Ovary (tissue), 9 donors: ENCODE measurements around the gene IGFLR1. TPM values are rescaled to one million over a fixed set of nuclear protein-coding genes. Genes with fewer than 3 reads are reported as not detected.

Experiments
- DNase-seq, 5 donors: peaks; one replicate each; pipeline ENCODE4 v3.0.0-alpha.2; 2019 to 2020
- H3K27ac ChIP-seq, 2 donors: fragments of 200-600 bp; one replicate each; pipeline versions ENCODE4 v1.5.1 to v1.8.0; 2019 to 2022
- H3K27me3 ChIP-seq: fragments of 200-600 bp; one replicate; pipeline ENCODE4 v1.8.0; 2022
- H3K36me3 ChIP-seq: fragments of 200-600 bp; sonication (generic); one replicate; pipeline ENCODE4 v1.5.1; 2019
- H3K4me1 ChIP-seq: one replicate; pipeline ENCODE4 v1.8.1; 2013; ENCODE audit warnings: mild to moderate bottlenecking, moderate library complexity; ENCODE audit not compliant: insufficient read depth
- H3K4me3 ChIP-seq: fragments of 200-600 bp; sonication (generic); one replicate; pipeline ENCODE4 v1.5.1; 2017
- H3K9me3 ChIP-seq, 2 donors: fragments of 200-600 bp in 1 of 2; sonication (generic) in 1 of 2; one replicate each; pipeline versions ENCODE4 v1.5.1 to v1.8.1; 2013 to 2019; ENCODE audit warnings: mild to moderate bottlenecking in 1 of 2, moderate library complexity in 1 of 2
- CTCF ChIP-seq, 3 donors: fragments of 450-650 bp in 2 of 3; fragments of 200-600 bp in 1 of 3; IDR thresholded peaks; one replicate each; pipeline versions ENCODE4 v1.5.1 to v1.8.0; 2016 to 2022; ENCODE audit warnings: antibody characterized with exemption in 3 of 3, mild to moderate bottlenecking in 1 of 3
- EP300 ChIP-seq: sonication (generic); formaldehyde crosslinking; IDR thresholded peaks from one replicate; pipeline ENCODE4 v1.6.1; 2017; ENCODE audit warnings: antibody characterized with exemption
- POLR2A ChIP-seq: fragments of 450-650 bp; IDR thresholded peaks from one replicate; pipeline ENCODE4 v1.6.1; 2017; ENCODE audit warnings: antibody characterized with exemption, mild to moderate bottlenecking, moderate library complexity
- WGBS, 3 donors: extraction: QIAGEN DNeasy Blood & Tissue Kit in 1 of 3; methylation state at CpG; one replicate each; pipeline versions ENCODE4 v1.1.5 to v1.1.7; 2013 to 2017; 5-methylcytosine and 5-hydroxymethylcytosine counted together
- intact Hi-C, 4 donors: fragments of 100-400 bp; cut with DNase I; formaldehyde crosslinking; loops; one replicate each; pipeline versions ENCODE4 v1.11.0 to v1.15.1; 2022 to 2023
- polyA plus RNA-seq, 2 donors: library from polyadenylated mRNA; stranded (reverse); fragments of 200-250 nt in 1 of 2; fragments of 350-450 nt in 1 of 2; fragmentation: Illumina TruSeq in 1 of 2; extraction: RNeasy Lipid Tissue Mini Kit (QIAGEN cat#74804) in 1 of 2; gene quantifications; one replicate each; pipeline ENCODE4 v1.2.3, GENCODE V29; 2013 to 2014
- total RNA-seq, 7 donors: library from RNA; depleted of rRNA in 2 of 7; stranded (reverse); fragments of >200 nt in 2 of 7; fragmentation: NEBNext Ultra II Directional in 3 of 7; extraction: Animal tissue kit (Norgen Biotek cat#: 25700) in 3 of 7; gene quantifications; one replicate each; pipeline versions ENCODE4 v1.1.0 to v1.2.4, GENCODE V29; 2016 to 2023
- donor health status: DM: no; HTN: no; CAD: no; lungs with moderate emphysema.
- donor health status: DM: no; HTN: no; CAD: no.
- donor health status: Bipolar disorder and iron deficiency.
- donor health status: DM: yes; HTN: yes; CAD: no.
- donor health status: DM: no; HTN: no; CAD: no.
- donor health status: DM: yes; HTN: yes; CAD: no.

IGFLR1 gene
- total and polyA plus RNA-seq, 9 donors, result 0.93 to 12.8 (median 7.6) TPM

DNA sequence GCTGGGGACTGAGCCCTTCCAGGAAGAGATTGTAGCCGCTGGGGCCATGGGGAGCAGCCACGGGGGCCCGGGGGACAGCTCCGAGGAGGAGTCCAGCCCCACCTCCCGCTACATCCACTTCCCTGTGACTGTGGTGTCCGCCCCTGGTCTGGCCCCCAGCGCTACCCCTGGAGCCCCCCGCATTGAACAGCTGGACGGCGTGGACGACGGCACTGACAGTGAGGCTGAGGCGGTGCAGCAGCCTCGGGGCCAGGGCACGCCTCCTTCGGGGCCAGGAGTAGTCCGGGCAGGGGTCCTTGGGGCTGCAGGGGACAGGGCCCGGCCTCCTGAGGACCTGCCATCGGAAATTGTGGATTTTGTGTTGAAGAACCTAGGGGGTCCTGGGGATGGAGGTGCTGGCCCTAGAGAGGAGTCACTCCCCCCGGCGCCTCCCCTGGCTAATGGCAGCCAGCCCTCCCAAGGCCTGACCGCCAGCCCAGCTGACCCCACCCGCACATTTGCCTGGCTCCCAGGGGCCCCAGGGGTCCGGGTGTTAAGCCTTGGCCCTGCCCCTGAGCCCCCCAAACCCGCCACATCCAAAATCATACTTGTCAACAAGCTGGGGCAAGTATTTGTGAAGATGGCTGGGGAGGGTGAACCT lies 9.6 kb downstream of the IGFLR1 start:
- Histone ChIP-seq H3K27ac (no peak overlapping the region), H3K4me3 (no peak overlapping the region), H3K4me1 (no peaks in the 10 kb centered on the region), H3K27me3 (no peaks in the 10 kb centered on the region), H3K9me3 (no peaks in the 10 kb centered on the region), H3K36me3 (no peaks in the 10 kb centered on the region)
- intact Hi-C loops, result no loop called here
- DNase-seq, result peak in 2 of 5 donors; percentile 22 to 30
- TF ChIP-seq CTCF (IDR thresholded peaks at IDR 0.05), result no peak
- no peak for TF ChIP-seq EP300
- TF ChIP-seq POLR2A, result no peak
- 79 to 83% (median 80%) methylated on average over 20 to 25 of the region's 25 CpGs for WGBS, 3 donors

GRCh38 chr19:35731779-35732405 lies 10.4 kb downstream of the IGFLR1 start:
- WGBS, 3 donors, result 77 to 87% (median 79%) methylated on average over 21 of the region's 21 CpGs

DNA sequence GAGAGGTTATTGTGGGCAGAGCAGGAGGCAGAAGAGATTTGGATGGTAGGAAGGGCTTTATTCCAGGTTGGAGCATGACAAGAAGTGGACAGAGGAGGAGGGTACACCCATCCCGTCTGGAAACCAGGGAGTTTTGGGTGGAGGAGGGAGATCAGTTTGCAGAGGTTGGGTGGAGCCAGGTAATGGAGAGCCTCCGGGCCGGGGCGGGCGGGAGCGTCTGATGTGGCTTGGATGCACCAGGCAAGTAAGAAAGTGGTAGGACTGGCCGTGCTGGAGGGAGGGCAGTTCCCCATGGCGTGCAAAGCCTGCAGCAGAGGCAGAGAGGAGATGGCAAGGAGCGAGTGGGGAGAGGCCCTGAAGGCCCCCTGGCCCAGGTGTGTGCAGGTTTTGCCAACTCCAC lies 10.9 kb downstream of the IGFLR1 start:
- Histone ChIP-seq H3K27ac (no peak overlapping the region), H3K4me1 (no peaks in the 10 kb centered on the region), H3K36me3 (no peaks in the 10 kb centered on the region), H3K4me3 (no peak overlapping the region), H3K9me3 (no peaks in the 10 kb centered on the region), H3K27me3 (no peaks in the 10 kb centered on the region)
- WGBS, 3 donors, result 81 to 84% (median 84%) methylated on average over 9 of the region's 9 CpGs
- no peak for DNase-seq
- no peak for TF ChIP-seq EP300
- TF ChIP-seq CTCF (IDR thresholded peaks at IDR 0.05), result no peak
- no peak for TF ChIP-seq POLR2A
- intact Hi-C loops, result no loop called here

More at GRCh38 chr19:35731779-35732405, 10.4 kb downstream of the IGFLR1 start:
- no peaks in the 10 kb centered on the region for H3K4me1 ChIP-seq
- no peak overlapping the region for H3K4me3 ChIP-seq
- no peak overlapping the region for H3K27ac ChIP-seq
- intact Hi-C loops, result no loop called here
- TF ChIP-seq POLR2A, result no peak
- H3K36me3 ChIP-seq, result no peaks in the 10 kb centered on the region
- DNase-seq, result peak in 2 of 5 donors; percentile 30 to 34
- no peaks in the 10 kb centered on the region for H3K9me3 ChIP-seq
- H3K27me3 ChIP-seq, result no peaks in the 10 kb centered on the region

- WGBS, 3 donors, result 90 to 91% (median 91%) methylated on average over 18 of the region's 18 CpGs
- no peak overlapping the region for H3K27ac ChIP-seq
- DNase-seq, result no peak
- no peak for TF ChIP-seq EP300
- no peak for TF ChIP-seq POLR2A
- TF ChIP-seq CTCF (IDR thresholded peaks at IDR 0.05), result no peak
- no peaks in the 10 kb centered on the region for H3K36me3 ChIP-seq
- no peak overlapping the region for H3K4me3 ChIP-seq
- intact Hi-C loops, result no loop called here
- H3K9me3 ChIP-seq, result no peaks in the 10 kb centered on the region
- H3K27me3 ChIP-seq, result no peaks in the 10 kb centered on the region
- H3K4me1 ChIP-seq, result no peaks in the 10 kb centered on the region
Observed at GRCh38 chr19:35730326-35730725, 11.9 kb downstream of the IGFLR1 start.

GRCh38 chr19:35729763-35730162 lies 12.5 kb downstream of the IGFLR1 start:
- no peaks in the 10 kb centered on the region for H3K9me3 ChIP-seq
- no peak overlapping the region for H3K27ac ChIP-seq
- no peak overlapping the region for H3K4me3 ChIP-seq
- 86 to 92% (median 92%) methylated on average over 11 of the region's 11 CpGs for WGBS, 3 donors
- H3K27me3 ChIP-seq, result no peaks in the 10 kb centered on the region
- peak in 2 of 5 donors; percentile 18 for DNase-seq
- H3K36me3 ChIP-seq, result no peaks in the 10 kb centered on the region
- H3K4me1 ChIP-seq, result no peaks in the 10 kb centered on the region
- no peak for TF ChIP-seq EP300
- no peak for TF ChIP-seq CTCF (IDR thresholded peaks at IDR 0.05)
- TF ChIP-seq POLR2A, result no peak
- intact Hi-C loops, result no loop called here
